NCI-H146 treated with DMSO at 0.1 percent for 48 hours (cell line): ENCODE results near the gene TBX19.

Experiments used
- DNase-seq: peaks from one replicate; lab custom pipeline; 2025; ENCODE audit not compliant: unreplicated experiment; lab: John Stamatoyannopoulos, UW

TBX19 gene

DNA sequence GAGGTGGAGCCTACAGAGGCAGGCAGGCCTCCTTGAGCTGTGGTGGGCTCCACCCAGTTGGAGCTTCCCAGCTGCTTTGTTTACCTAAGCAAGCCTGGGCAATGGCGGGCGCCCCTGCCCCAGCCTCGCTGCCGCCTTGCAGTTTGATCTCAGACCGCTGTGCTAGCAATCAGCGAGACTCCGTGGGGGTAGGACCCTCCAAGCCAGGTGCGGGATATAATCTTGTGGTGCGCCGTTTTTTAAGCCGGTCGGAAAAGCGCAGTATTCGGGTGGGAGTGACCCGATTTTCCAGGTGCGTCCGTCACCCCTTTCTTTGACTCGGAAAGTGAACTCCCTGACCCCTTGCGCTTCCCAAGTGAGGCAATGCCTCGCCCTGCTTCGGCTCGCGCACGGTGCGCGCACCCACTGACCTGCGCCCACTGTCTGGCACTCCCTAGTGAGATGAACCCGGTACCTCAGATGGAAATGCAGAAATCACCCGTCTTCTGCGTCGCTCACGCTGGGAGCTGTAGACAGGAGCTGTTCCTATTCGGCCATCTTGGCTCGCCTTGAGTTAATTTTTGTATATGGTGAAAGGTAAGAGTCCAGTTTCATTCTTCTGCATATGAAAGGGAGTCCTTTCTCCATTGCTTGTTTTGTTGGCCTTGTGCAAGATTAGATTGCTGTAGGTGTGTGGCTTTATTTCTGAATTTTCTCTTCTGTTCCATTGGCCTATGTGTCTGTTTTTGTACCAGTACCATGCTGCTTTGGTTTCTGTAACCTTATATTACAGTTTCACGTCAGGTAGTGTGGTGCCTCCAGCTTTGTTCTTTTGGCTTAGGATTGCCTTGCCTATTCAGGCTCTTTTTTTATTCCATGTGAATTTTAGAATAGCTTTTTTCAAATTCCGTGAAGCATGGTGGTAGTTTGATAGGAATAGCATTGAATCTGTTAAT is 73.9 kb downstream of the TBX19 start:
- peak; percentile 42 for DNase-seq

DNA sequence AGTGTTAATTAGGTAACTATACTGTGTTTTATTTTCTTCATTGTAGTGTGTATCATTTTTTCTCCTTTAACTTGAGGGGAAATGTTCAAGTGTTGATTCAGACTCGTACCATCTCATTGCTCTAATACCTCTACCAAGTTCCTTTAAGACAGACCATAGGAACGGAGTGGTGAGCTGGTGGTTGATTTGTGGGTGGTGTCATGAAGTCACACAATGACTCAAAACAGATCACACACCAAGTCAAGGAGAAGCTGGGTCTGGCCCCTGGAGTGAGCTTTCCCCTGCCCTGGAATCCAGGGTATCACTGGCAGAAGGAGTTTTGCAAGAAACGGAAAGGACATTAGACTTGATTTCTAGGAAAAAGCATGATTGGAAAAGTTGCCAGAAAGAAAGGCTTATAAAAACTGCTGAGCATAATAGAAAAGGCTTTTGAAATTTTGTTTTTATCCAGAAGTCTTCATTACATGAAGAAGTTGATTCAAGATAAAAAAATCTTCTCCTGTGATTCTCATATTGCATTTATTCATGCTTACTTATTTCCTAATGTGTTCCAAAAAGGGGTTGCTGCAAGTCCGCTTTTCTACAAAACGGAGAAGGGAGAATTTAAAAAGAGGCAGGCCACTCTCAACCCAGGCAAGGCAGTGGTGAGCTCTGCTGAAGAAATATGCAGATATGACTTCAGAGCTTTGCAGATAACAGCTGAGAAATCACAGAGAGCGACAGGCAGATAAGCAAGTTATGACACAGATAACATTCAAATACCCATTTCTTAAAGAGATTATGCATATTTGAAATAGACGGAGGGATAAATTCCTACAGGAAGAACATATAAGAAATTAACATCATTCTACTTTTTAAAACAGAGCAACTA is 79.7 kb downstream of the TBX19 start:
- no peak for DNase-seq

DNA sequence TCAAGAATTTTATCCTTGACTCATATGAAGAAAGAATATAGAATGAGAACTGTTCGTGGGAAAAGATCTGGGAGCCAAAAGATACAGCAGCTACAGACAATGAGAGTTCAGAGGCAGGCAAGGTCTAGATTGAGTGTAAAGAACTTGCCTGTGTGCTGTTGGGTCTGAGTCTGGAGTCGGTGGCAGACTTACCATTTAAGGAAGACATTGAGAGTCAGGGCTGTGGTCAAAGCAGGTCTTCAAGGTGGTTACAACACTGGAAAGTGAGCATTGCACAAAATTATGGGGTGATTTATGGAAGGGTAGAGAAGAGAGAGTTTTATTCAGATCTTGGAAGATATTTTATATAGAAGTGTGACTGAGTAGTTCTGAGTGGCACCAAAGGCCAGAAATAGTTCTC is 80.6 kb downstream of the TBX19 start:
- DNase-seq, result no peak

DNA sequence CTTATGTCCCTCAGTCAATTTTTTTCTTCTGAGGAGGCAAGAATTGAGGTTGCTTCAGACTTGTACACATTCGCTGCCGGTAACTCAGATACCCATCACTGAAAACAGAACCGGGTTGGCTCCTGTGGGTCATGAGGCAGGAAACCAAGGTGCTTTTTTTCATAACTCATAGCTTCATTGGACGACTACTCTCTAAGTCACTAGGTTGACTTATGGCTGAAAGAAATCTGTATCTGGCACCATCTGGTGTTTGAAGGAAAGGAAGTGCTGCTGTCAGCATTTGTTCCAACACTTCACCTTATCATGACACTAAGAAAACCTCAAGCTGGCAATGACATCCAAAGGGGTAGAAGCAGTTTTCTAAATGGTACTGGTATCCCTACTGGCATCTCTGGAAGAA is 82.3 kb downstream of the TBX19 start:
- DNase-seq, result no peak
